Activated CD8-positive, alpha-beta T cell treated with anti-CD3 and anti-CD28 coated beads for 36 hours (primary cell): ENCODE measurements around the gene PANK4. TPM values are rescaled to one million over a fixed set of nuclear protein-coding genes. Genes with fewer than 3 reads are reported as not detected.

Source experiments
- ATAC-seq: fragments of 200-7000 bp; cut with Tn5 transposase; one replicate; pipeline ENCODE4 v1.10.0; 2021; ENCODE audit warnings: mild to moderate bottlenecking, moderate library complexity
- CTCF ChIA-PET: fragments of 350-600 bp; sonication (Branson Sonifier 250); formaldehyde crosslinking; loops from one replicate; lab custom pipeline; 2021; ENCODE audit warnings: antibody characterized with exemption; lab: Charles Lee
- POLR2A ChIA-PET: fragments of 350-600 bp; sonication (Branson Sonifier 250); formaldehyde crosslinking; loops from one replicate; lab custom pipeline; 2021; ENCODE audit warnings: antibody characterized with exemption; lab: Charles Lee
- DNase-seq: peaks from one replicate; pipeline ENCODE4 v3.0.0-alpha.2; 2020
- H3K27ac Mint-ChIP-seq: one replicate; pipeline ENCODE4 v1.8.0; 2021; ENCODE audit warnings: mild to moderate bottlenecking, mixed read lengths
- H3K27me3 Mint-ChIP-seq: one replicate; pipeline ENCODE4 v1.8.0; 2021; ENCODE audit warnings: mixed read lengths
- H3K36me3 Mint-ChIP-seq: one replicate; pipeline ENCODE4 v1.8.0; 2021; ENCODE audit warnings: low read depth, mixed read lengths
- H3K4me1 Mint-ChIP-seq: one replicate; pipeline ENCODE4 v1.8.0; 2021; ENCODE audit warnings: low read depth, mixed read lengths
- H3K4me3 Mint-ChIP-seq: one replicate; pipeline ENCODE4 v1.8.0; 2021; ENCODE audit warnings: mild to moderate bottlenecking, moderate library complexity, mixed read lengths
- H3K9me3 Mint-ChIP-seq: one replicate; pipeline ENCODE4 v1.8.0; 2021; ENCODE audit warnings: mixed read lengths
- CTCF ChIP-seq: fragments of 200-600 bp; IDR thresholded peaks from one replicate; pipeline ENCODE4 v1.8.0; 2022; ENCODE audit warnings: antibody characterized with exemption, mild to moderate bottlenecking
- intact Hi-C: fragments of 100-400 bp; cut with micrococcal nuclease; formaldehyde crosslinking; loops from one replicate; pipeline ENCODE4 v1.10.0; 2022
- total RNA-seq, 2 experiments: library from RNA; stranded (reverse); gene quantifications; one replicate each; pipeline ENCODE4 v1.2.3, GENCODE V29; 2021

PANK4 gene
- total RNA-seq, 2 experiments from 2014 or later, result 39.0 to 40.6 TPM

GRCh38 chr1:2544875-2545640 lies 18.7 kb upstream of the PANK4 start:
- no peak for TF ChIP-seq CTCF
- CTCF ChIA-PET, result interaction anchor here (1.1 to 1.8 kb wide), 4 partner anchors 18 to 113 kb away, joined by 3 to 6 read pairs (median 4); partner anchors contain the start of gene PANK4
- H3K27me3 Mint-ChIP-seq, result no peaks in the 10 kb centered on the region
- no peak overlapping the region for H3K27ac Mint-ChIP-seq
- no peaks in the 10 kb centered on the region for H3K9me3 Mint-ChIP-seq
- DNase-seq (no peak), ATAC-seq (no peak)
- no peak overlapping the region for H3K4me3 Mint-ChIP-seq
- POLR2A ChIA-PET, result interaction anchor here (0.8 to 8.3 kb wide), 7 partner anchors 9 to 132 kb away, joined by 3 to 138 read pairs (median 9); partner anchors contain the start of genes HES5, PANK4, PEX10 and TNFRSF14
- intact Hi-C loops, result loop anchor here (5.0 kb wide), 2 partner anchors 42 to 133 kb away; partner anchors contain the start of genes PEX10 and PRXL2B
- H3K4me1 Mint-ChIP-seq, result peaks cover 19% of the 10 kb centered on the region
- no peaks in the 10 kb centered on the region for H3K36me3 Mint-ChIP-seq

GRCh38 chr1:2544093-2544874 lies 17.9 kb upstream of the PANK4 start:
- no peak for ATAC-seq
- Mint-ChIP-seq H3K4me3 (no peak overlapping the region), H3K9me3 (no peaks in the 10 kb centered on the region), H3K36me3 (no peaks in the 10 kb centered on the region), H3K4me1 (peaks cover 14% of the 10 kb centered on the region), H3K27me3 (no peaks in the 10 kb centered on the region), H3K27ac (no peak overlapping the region)
- ChIA-PET POLR2A (interaction anchor here (0.8 to 8.3 kb wide), 4 partner anchors 9 to 50 kb away, joined by 3 to 138 read pairs (median 10); partner anchors contain the start of genes HES5, PANK4 and TNFRSF14), CTCF (interaction anchor here (1.2 to 1.8 kb wide), 2 partner anchors 17 to 19 kb away, joined by 3 to 6 read pairs; partner anchors contain the start of gene PANK4)
- intact Hi-C loops, result no loop called here
- TF ChIP-seq CTCF, result no peak
- no peak for DNase-seq

GRCh38 chr1:2543543-2544092 lies 17.2 kb upstream of the PANK4 start:
- DNase-seq (peak; percentile 63), ATAC-seq (no peak)
- Mint-ChIP-seq H3K36me3 (no peaks in the 10 kb centered on the region), H3K27ac (no peak overlapping the region), H3K9me3 (no peaks in the 10 kb centered on the region), H3K27me3 (no peaks in the 10 kb centered on the region), H3K4me1 (peaks cover 9% of the 10 kb centered on the region), H3K4me3 (no peak overlapping the region)
- POLR2A ChIA-PET, result interaction anchor here (2.3 to 8.3 kb wide), 2 partner anchors 12 to 15 kb away, joined by 10 to 138 read pairs; partner anchors contain the start of genes HES5, PANK4 and TNFRSF14
- intact Hi-C loops, result no loop called here
- CTCF ChIA-PET, result interaction anchor here (1.2 kb wide), 1 partner anchor 16 kb away, joined by 3 read pairs; no protein-coding TSS in a partner anchor
- no peak for TF ChIP-seq CTCF

- ChIA-PET CTCF (no interaction called here), POLR2A (interaction anchor here (0.7 to 8.3 kb wide), 5 partner anchors 13 to 99 kb away, joined by 3 to 138 read pairs (median 3); partner anchors contain the start of genes HES5, PANK4 and TNFRSF14)
Observed at GRCh38 chr1:2542246-2542915, 16.0 kb upstream of the PANK4 start.

More at GRCh38 chr1:2542246-2542915, 16.0 kb upstream of the PANK4 start:
- H3K36me3 Mint-ChIP-seq, result no peaks in the 10 kb centered on the region
- H3K27ac Mint-ChIP-seq, result no peak overlapping the region
- no peaks in the 10 kb centered on the region for H3K9me3 Mint-ChIP-seq
- no peak for TF ChIP-seq CTCF
- H3K4me1 Mint-ChIP-seq, result peaks cover 9% of the 10 kb centered on the region
- intact Hi-C loops, result no loop called here
- no peak for DNase-seq
- ATAC-seq, result no peak
- no peak overlapping the region for H3K4me3 Mint-ChIP-seq
- no peaks in the 10 kb centered on the region for H3K27me3 Mint-ChIP-seq
